Ammon's horn (tissue), 1 donor: ENCODE results near the gene CD300LG.
"Not testable (repeated sequence)": the region's sequence is repeated elsewhere in the genome, so short reads cannot be mapped to it uniquely, and the experiment has no call there.

Experiments
- DNase-seq: peaks from one replicate; pipeline ENCODE4 v3.0.0-alpha.2; 2016; ENCODE audit warnings: low spot score

Gene CD300LG

GRCh38 chr17:43879723-43880419 lies 32.9 kb downstream of the CD300LG start:
- no peak for DNase-seq

- no peak for DNase-seq
These were observed 33.5 kb downstream of the CD300LG start for GRCh38 chr17:43880420-43880991.

- no peak for DNase-seq
These were observed 34.2 kb downstream of the CD300LG start for GRCh38 chr17:43881181-43881580.

- DNase-seq, result no peak
These were observed 35.0 kb downstream of the CD300LG start for GRCh38 chr17:43881758-43882505.

GRCh38 chr17:43882761-43883415 lies 35.9 kb downstream of the CD300LG start:
- DNase-seq, result no peak

- no peak for DNase-seq
These were observed 41.6 kb downstream of the CD300LG start for GRCh38 chr17:43888548-43888947.

GRCh38 chr17:43890240-43890639 lies 43.3 kb downstream of the CD300LG start:
- DNase-seq, result no peak

- no peak for DNase-seq
These were observed 45.1 kb downstream of the CD300LG start for GRCh38 chr17:43891851-43892646.

GRCh38 chr17:43892647-43892952 lies 45.6 kb downstream of the CD300LG start:
- no peak for DNase-seq

GRCh38 chr17:43894494-43894893 lies 47.5 kb downstream of the CD300LG start:
- DNase-seq, result not testable (repeated sequence)

- no peak for DNase-seq
These were observed 50.9 kb downstream of the CD300LG start for GRCh38 chr17:43897831-43898230.

GRCh38 chr17:43898446-43898845 lies 51.5 kb downstream of the CD300LG start:
- DNase-seq, result no peak

GRCh38 chr17:43900183-43900857 lies 53.3 kb downstream of the CD300LG start:
- DNase-seq, result peak; percentile 93

GRCh38 chr17:43900858-43901754 lies 54.1 kb downstream of the CD300LG start:
- DNase-seq, result no peak

- DNase-seq, result no peak
These were observed 55.0 kb downstream of the CD300LG start for GRCh38 chr17:43901861-43902589.

- peak; percentile 44 for DNase-seq
These were observed 58.5 kb downstream of the CD300LG start for GRCh38 chr17:43905400-43905984.

GRCh38 chr17:43905985-43906852 lies 59.2 kb downstream of the CD300LG start:
- DNase-seq, result peak; percentile 91

- no peak for DNase-seq
These were observed 60.0 kb downstream of the CD300LG start for GRCh38 chr17:43906951-43907424.
